H9 (cell line): ENCODE data around the gene NENF. TPM values are rescaled to one million over a fixed set of nuclear protein-coding genes. Genes with fewer than 3 reads are reported as not detected.

ENCODE experiments used
- DNase-seq: peaks from one replicate; pipeline ENCODE4 v3.0.0-alpha.2; 2017
- H2AFZ ChIP-seq: one replicate; pipeline ENCODE4 v1.6.1; 2013; ENCODE audit warnings: mild to moderate bottlenecking, low read length, control low read depth, moderate library complexity
- H2AK5ac ChIP-seq: 2 replicates; pipeline ENCODE4 v1.6.1; 2013; ENCODE audit warnings: low read length, control low read depth, mixed read lengths; ENCODE audit not compliant: insufficient read length
- H2BK120ac ChIP-seq: one replicate; pipeline ENCODE4 v1.6.1; 2013; ENCODE audit warnings: low read depth, mild to moderate bottlenecking, low read length, control low read depth, inconsistent platforms; ENCODE audit not compliant: poor library complexity, severe bottlenecking
- H2BK12ac ChIP-seq: 2 replicates; pipeline ENCODE4 v1.6.1; 2013; ENCODE audit warnings: low read length, control low read depth, mixed read lengths, low read depth; ENCODE audit not compliant: insufficient read length
- H2BK15ac ChIP-seq: 2 replicates; pipeline ENCODE4 v1.6.1; 2013; ENCODE audit warnings: low read depth, low read length, control low read depth
- H2BK20ac ChIP-seq: one replicate; pipeline ENCODE4 v1.6.1; 2013; ENCODE audit warnings: low read depth, mild to moderate bottlenecking, low read length, control low read depth, inconsistent platforms; ENCODE audit not compliant: poor library complexity, severe bottlenecking
- H2BK5ac ChIP-seq: 2 replicates; pipeline ENCODE4 v1.6.1; 2013; ENCODE audit warnings: low read length, control low read depth, mixed read lengths; ENCODE audit not compliant: insufficient read length
- H3K14ac ChIP-seq: 2 replicates; pipeline ENCODE4 v1.6.1; 2013; ENCODE audit warnings: low read length, control low read depth; ENCODE audit not compliant: insufficient read depth
- H3K18ac ChIP-seq: 2 replicates; pipeline ENCODE4 v1.6.1; 2013; ENCODE audit warnings: low read depth, mild to moderate bottlenecking, mixed read lengths, low read length, control low read depth; ENCODE audit not compliant: insufficient read length
- H3K23ac ChIP-seq: 2 replicates; pipeline ENCODE4 v1.6.1; 2013; ENCODE audit warnings: low read length, control low read depth, mixed read lengths, low read depth; ENCODE audit not compliant: insufficient read length
- H3K23me2 ChIP-seq: 2 replicates; pipeline ENCODE4 v1.6.1; 2013; ENCODE audit warnings: low read depth, mild to moderate bottlenecking, mixed read lengths, low read length, control low read depth; ENCODE audit not compliant: insufficient read length, poor library complexity, severe bottlenecking
- H3K27ac ChIP-seq: 2 replicates; pipeline ENCODE4 v1.5.1; 2013; ENCODE audit warnings: low read length, control low read depth, mixed read lengths, low read depth; ENCODE audit not compliant: insufficient read length
- H3K27me3 ChIP-seq: 2 replicates; pipeline ENCODE4 v1.6.1; 2013; ENCODE audit warnings: low read length, control low read depth, inconsistent platforms; ENCODE audit not compliant: insufficient read depth
- H3K4ac ChIP-seq: 2 replicates; pipeline ENCODE4 v1.6.1; 2013; ENCODE audit warnings: low read depth, mild to moderate bottlenecking, control low read depth, inconsistent platforms, low read length, moderate library complexity
- H3K4me1 ChIP-seq: 2 replicates; pipeline ENCODE4 v1.6.1; 2013; ENCODE audit warnings: low read length, control low read depth, inconsistent platforms; ENCODE audit not compliant: insufficient read depth
- H3K4me2 ChIP-seq: 2 replicates; pipeline ENCODE4 v1.6.1; 2013; ENCODE audit warnings: low read length, control low read depth, mixed read lengths; ENCODE audit not compliant: insufficient read length, insufficient read depth
- H3K56ac ChIP-seq: 2 replicates; pipeline ENCODE4 v1.6.1; 2013; ENCODE audit warnings: low read depth, mild to moderate bottlenecking, mixed read lengths, low read length, control low read depth; ENCODE audit not compliant: insufficient read length
- H3K79me1 ChIP-seq: 2 replicates; pipeline ENCODE4 v1.6.1; 2013; ENCODE audit warnings: low read depth, mild to moderate bottlenecking, moderate library complexity, low read length, control low read depth, inconsistent platforms; ENCODE audit not compliant: insufficient read depth, poor library complexity, severe bottlenecking
- H3K79me2 ChIP-seq: 2 replicates; pipeline ENCODE4 v1.6.1; 2013; ENCODE audit warnings: low read length, control low read depth, inconsistent platforms; ENCODE audit not compliant: insufficient read depth
- H3K9ac ChIP-seq: 2 replicates; pipeline ENCODE4 v1.6.1; 2013; ENCODE audit warnings: low read length, control low read depth, mixed read lengths; ENCODE audit not compliant: insufficient read length; ENCODE audit errors: extremely low read depth
- H3K9me3 ChIP-seq: one replicate; pipeline ENCODE4 v1.6.1; 2013; ENCODE audit warnings: low read depth, low read length, inconsistent platforms; ENCODE audit not compliant: control insufficient read depth
- H3T11ph ChIP-seq: one replicate; pipeline ENCODE4 v1.6.1; 2013; ENCODE audit warnings: mild to moderate bottlenecking, low read length, control low read depth, inconsistent platforms
- H4K20me1 ChIP-seq: one replicate; pipeline ENCODE4 v1.6.1; 2013; ENCODE audit not compliant: control insufficient read depth, insufficient read length, insufficient read depth
- H4K5ac ChIP-seq: 2 replicates; pipeline ENCODE4 v1.6.1; 2013; ENCODE audit warnings: low read depth, mild to moderate bottlenecking, mixed read lengths, low read length, control low read depth; ENCODE audit not compliant: insufficient read length
- H4K8ac ChIP-seq: replicated peaks from 2 replicates; pipeline ENCODE4 v1.6.1; 2013; ENCODE audit warnings: low read length, control low read depth, mixed read lengths, low read depth; ENCODE audit not compliant: insufficient read length
- H4K91ac ChIP-seq: 2 replicates; pipeline ENCODE4 v1.6.1; 2013; ENCODE audit warnings: low read depth, mild to moderate bottlenecking, moderate library complexity, mixed read lengths, low read length, control low read depth; ENCODE audit not compliant: insufficient read length
- H3K27ac Mint-ChIP-seq, 3 experiments: 2 replicates in 2 of 3; 3 replicates in 1 of 3; pipeline ENCODE4 v1.8.0; 2020 to 2021; ENCODE audit warnings: mixed read lengths in 3 of 3, mild to moderate bottlenecking in 1 of 3, moderate library complexity in 1 of 3
- H3K27me3 Mint-ChIP-seq: 2 replicates; pipeline ENCODE4 v1.8.0; 2021; ENCODE audit warnings: low read depth, mild to moderate bottlenecking, moderate library complexity, mixed read lengths
- H3K36me3 Mint-ChIP-seq, 3 experiments: 2 replicates in 2 of 3; 3 replicates in 1 of 3; pipeline ENCODE4 v1.8.0; 2020 to 2021; ENCODE audit warnings: low read depth in 3 of 3, mixed read lengths in 3 of 3; ENCODE audit not compliant: insufficient read depth in 1 of 3
- H3K4me1 Mint-ChIP-seq, 2 experiments: 2 replicates each; pipeline ENCODE4 v1.8.0; 2020; ENCODE audit warnings: mixed read lengths in 2 of 2
- H3K4me3 Mint-ChIP-seq, 2 experiments: 2 replicates in 1 of 2; 3 replicates in 1 of 2; pipeline ENCODE4 v1.8.0; 2020 to 2021; ENCODE audit warnings: mild to moderate bottlenecking in 2 of 2, mixed read lengths in 2 of 2, moderate library complexity in 1 of 2
- H3K9me3 Mint-ChIP-seq, 2 experiments: 2 replicates in 1 of 2; 3 replicates in 1 of 2; pipeline ENCODE4 v1.8.0; 2020; ENCODE audit warnings: mild to moderate bottlenecking in 2 of 2, mixed read lengths in 2 of 2, moderate library complexity in 1 of 2
- CTCF ChIP-seq: fragments of 200-600 bp; sonication (generic); conservative IDR thresholded peaks from 3 replicates; pipeline ENCODE4 v1.8.0; 2021; ENCODE audit warnings: antibody characterized with exemption, mild to moderate bottlenecking
- WGBS: extraction: QIAGEN DNeasy Blood & Tissue Kit; methylation state at CpG from one replicate; pipeline ENCODE4 v1.1.7; 2013; ENCODE audit warnings: missing lambda C conversion rate, low lambda C conversion rate, mixed read lengths; ENCODE audit not compliant: insufficient read length; ENCODE audit errors: extremely low coverage; 5-methylcytosine and 5-hydroxymethylcytosine counted together
- total RNA-seq: library from RNA; stranded (reverse); gene quantifications from 2 replicates; pipeline ENCODE4 v1.2.1, GENCODE V29; 2021

NENF gene
- total RNA-seq, 1 experiment from 2014 or later, result 28.3 TPM

GRCh38 chr1:212434992-212435391 is 2.3 kb downstream of the NENF start:
- no CpG with 5 or more reads among the region's 4 CpGs for WGBS
- no peaks in the 10 kb centered on the region for H3K79me2 ChIP-seq
- TF ChIP-seq CTCF, result no peak

More at GRCh38 chr1:212434992-212435391, 2.3 kb downstream of the NENF start:
- no peak overlapping the region for H3T11ph ChIP-seq
- no peak overlapping the region for H3K18ac ChIP-seq
- no peaks in the 10 kb centered on the region for H4K20me1 ChIP-seq
- Mint-ChIP-seq H3K9me3 (no peaks in the 10 kb centered on the region), H3K4me1 (peaks cover 14 to 23% of the 10 kb centered on the region in 2 experiments), H3K27me3 (peaks cover 28% of the 10 kb centered on the region), H3K36me3 (no peaks in the 10 kb centered on the region), H3K4me3 (no peak overlapping the region), H3K27ac (no peak overlapping the region)
- H2BK15ac ChIP-seq, result no peak overlapping the region
- no peak overlapping the region for H3K4ac ChIP-seq
- no peak overlapping the region for H3K4me2 ChIP-seq
- H3K9ac ChIP-seq, result no peak overlapping the region
- no peak overlapping the region for H2AK5ac ChIP-seq
- peaks cover 4% of the 10 kb centered on the region for H3K23me2 ChIP-seq
- H3K27ac ChIP-seq, result no peak overlapping the region
- H3K27me3 ChIP-seq, result no peaks in the 10 kb centered on the region
- no peak overlapping the region for H2BK12ac ChIP-seq
- H2BK120ac ChIP-seq, result no peak overlapping the region
- no peak overlapping the region for H2BK5ac ChIP-seq
- no peak overlapping the region for H3K14ac ChIP-seq
- no peak overlapping the region for H4K5ac ChIP-seq
- no peak overlapping the region for H2AFZ ChIP-seq
- no peak for DNase-seq
- H2BK20ac ChIP-seq, result no peak overlapping the region
- H3K4me1 ChIP-seq, result no peaks in the 10 kb centered on the region
- H3K23ac ChIP-seq, result no peak overlapping the region
- H4K91ac ChIP-seq, result no peak overlapping the region
- H3K79me1 ChIP-seq, result no peaks in the 10 kb centered on the region
- H4K8ac ChIP-seq, result no peak overlapping the region
- H3K56ac ChIP-seq, result no peak overlapping the region
- no peaks in the 10 kb centered on the region for H3K9me3 ChIP-seq
